ENCODE results near the gene YAE1. TPM values are rescaled to one million over a fixed set of nuclear protein-coding genes. Genes with fewer than 3 reads are reported as not detected.

Gene YAE1, protein sequence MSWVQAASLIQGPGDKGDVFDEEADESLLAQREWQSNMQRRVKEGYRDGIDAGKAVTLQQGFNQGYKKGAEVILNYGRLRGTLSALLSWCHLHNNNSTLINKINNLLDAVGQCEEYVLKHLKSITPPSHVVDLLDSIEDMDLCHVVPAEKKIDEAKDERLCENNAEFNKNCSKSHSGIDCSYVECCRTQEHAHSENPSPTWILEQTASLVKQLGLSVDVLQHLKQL
- 50.2 TPM for polyA plus RNA-seq
- long read RNA-seq, donor 1, transcript YAE1-201 (3 exons, 899 nt): major isoform, 13 of 13 reads
- long read RNA-seq, donor 1, partial matches to known transcripts: 0 of 13 reads
- long read RNA-seq, donor 1, other reads (novel, unspliced or antisense): 0 of 13 reads
- long read RNA-seq, donor 2, transcript YAE1-201 (3 exons, 899 nt): major isoform, 23 of 26 reads
- long read RNA-seq, donor 2, partial matches to known transcripts: 0 of 26 reads
- long read RNA-seq, donor 2, other reads (novel, unspliced or antisense): 0 of 26 reads
- long read RNA-seq, donor 3, transcript YAE1-201 (3 exons, 899 nt): major isoform, 46 of 72 reads
- long read RNA-seq, donor 3, transcript YAE1-206 (2 exons, 670 nt): minor isoform, 5 of 72 reads
- long read RNA-seq, donor 3, partial matches to known transcripts: 16 of 72 reads
- long read RNA-seq, donor 3, other reads (novel, unspliced or antisense): 0 of 72 reads
- long read RNA-seq, donor 4, partial matches to known transcripts: 0 of 4 reads
- long read RNA-seq, donor 4, other reads (novel, unspliced or antisense): 0 of 4 reads
- long read RNA-seq, donor 5, transcript YAE1-201 (3 exons, 899 nt): major isoform, 16 of 20 reads
- long read RNA-seq, donor 5, partial matches to known transcripts: 0 of 20 reads
- long read RNA-seq, donor 5, other reads (novel, unspliced or antisense): 0 of 20 reads
- long read RNA-seq, donor 6, transcript YAE1-201 (3 exons, 899 nt): major isoform, 25 of 26 reads
- long read RNA-seq, donor 6, partial matches to known transcripts: 0 of 26 reads
- long read RNA-seq, donor 6, other reads (novel, unspliced or antisense): 0 of 26 reads
- long read RNA-seq, donor 7, transcript YAE1-201 (3 exons, 899 nt): major isoform, 12 of 14 reads
- long read RNA-seq, donor 7, partial matches to known transcripts: 0 of 14 reads
- long read RNA-seq, donor 7, other reads (novel, unspliced or antisense): 0 of 14 reads
- long read RNA-seq, donor 8, transcript YAE1-205 (2 exons, 660 nt): minor isoform, 6 of 29 reads
- long read RNA-seq, donor 8, transcript YAE1-201 (3 exons, 899 nt): major isoform, 22 of 29 reads
- long read RNA-seq, donor 8, partial matches to known transcripts: 0 of 29 reads
- long read RNA-seq, donor 8, other reads (novel, unspliced or antisense): 0 of 29 reads
- long read RNA-seq, donor 9, transcript YAE1-201 (3 exons, 899 nt): major isoform, 28 of 43 reads
- long read RNA-seq, donor 9, partial matches to known transcripts: 11 of 43 reads
- long read RNA-seq, donor 9, other reads (novel, unspliced or antisense): 0 of 43 reads
- long read RNA-seq, donor 10, transcript YAE1-205 (2 exons, 660 nt): minor isoform, 6 of 35 reads
- long read RNA-seq, donor 10, transcript YAE1-201 (3 exons, 899 nt): major isoform, 28 of 35 reads
- long read RNA-seq, donor 10, partial matches to known transcripts: 0 of 35 reads
- long read RNA-seq, donor 10, other reads (novel, unspliced or antisense): 0 of 35 reads
- long read RNA-seq, donor 11, transcript YAE1-201 (3 exons, 899 nt): major isoform, 24 of 37 reads
- long read RNA-seq, donor 11, partial matches to known transcripts: 11 of 37 reads
- long read RNA-seq, donor 11, other reads (novel, unspliced or antisense): 0 of 37 reads

DNA sequence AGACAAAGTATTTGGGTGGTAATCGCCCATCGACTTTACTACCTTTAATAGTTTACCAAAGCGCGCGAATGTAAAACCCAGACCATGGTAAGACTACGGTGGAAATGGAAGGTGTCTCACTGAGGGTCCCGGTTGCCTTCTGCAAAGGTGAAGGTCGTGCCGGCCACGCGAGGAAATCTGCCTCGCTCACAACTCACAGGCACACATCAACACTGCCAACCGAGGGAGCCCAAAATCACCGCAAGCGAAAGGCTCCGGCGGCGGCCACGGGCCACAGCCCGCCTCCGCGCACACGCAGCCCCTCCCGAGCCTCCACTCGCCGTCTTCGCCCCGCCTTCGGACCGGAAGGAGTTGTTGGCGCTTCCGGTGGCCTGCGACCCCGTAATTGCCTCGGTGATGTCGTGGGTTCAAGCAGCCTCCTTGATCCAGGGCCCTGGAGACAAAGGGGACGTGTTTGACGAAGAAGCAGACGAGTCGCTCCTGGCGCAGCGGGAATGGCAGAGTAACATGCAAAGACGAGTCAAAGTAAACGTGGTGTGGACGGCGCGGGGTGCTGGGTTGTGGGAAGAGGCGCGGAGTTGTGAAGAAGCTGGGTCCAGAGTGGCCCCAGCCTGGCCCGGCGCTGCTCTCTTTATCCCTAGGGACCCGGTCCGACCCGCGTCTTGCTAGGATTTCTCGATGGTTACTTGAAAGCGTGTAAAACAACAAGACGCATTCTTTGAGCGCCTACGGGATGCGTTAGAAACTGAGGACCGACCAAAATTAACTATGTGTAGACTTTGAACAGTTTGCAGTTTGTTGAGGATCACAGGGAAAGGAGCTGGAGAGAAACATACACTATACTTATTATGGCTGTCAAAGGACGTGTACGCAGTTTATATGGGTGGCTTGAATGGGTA is at the start of gene YAE1:
YAE1 (plus strand) TSS at position 382 of the 899 bp plus-strand sequence; CDS start at position 397, 15 bp downstream.
- 0% methylated on average over 2 of the region's 64 CpGs for WGBS (ENCODE audit: insufficient coverage, low lambda C conversion rate)
- Histone ChIP-seq H3K4me1 (ENCODE audit: control insufficient read depth, insufficient read depth, low read length) (peaks cover 3% of the 10 kb centered on the region), H3K9me3 (ENCODE audit: control insufficient read depth, low read depth, low read length) (no peaks in the 10 kb centered on the region), H3K4me3 (ENCODE audit: low read length) (peak within 1 kb of the TSS; percentile 67), H3K27me3 (ENCODE audit: control insufficient read depth, insufficient read depth, low read length) (no peaks in the 10 kb centered on the region), H3K36me3 (ENCODE audit: control insufficient read depth, insufficient read depth, low read length) (peaks cover 13% of the 10 kb centered on the region), H3K27ac (ENCODE audit: low read length) (peak within 1 kb of the TSS; percentile 88)
- DNase-seq: peak; percentile 80 to 92

DNA sequence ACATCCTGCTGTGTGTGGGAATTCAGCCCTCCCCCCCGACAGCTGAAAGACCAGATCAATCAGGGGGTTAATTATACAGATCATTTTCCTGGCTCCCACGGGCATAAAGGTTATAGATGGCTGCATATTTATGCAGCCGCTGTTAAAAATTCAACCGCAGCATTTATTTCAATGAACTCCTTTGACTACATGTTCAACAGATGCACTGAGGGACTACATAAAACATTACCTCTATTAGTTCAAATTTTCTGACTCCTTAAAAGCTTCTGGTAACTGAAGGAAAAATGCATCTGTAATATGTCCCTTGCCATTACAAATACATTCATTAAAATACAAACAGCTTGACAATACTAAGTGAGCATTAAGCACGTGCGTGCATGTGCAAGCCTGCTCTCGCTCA is 49.7 kb upstream of the YAE1 start:
- no peaks in the 10 kb centered on the region for H3K36me3 ChIP-seq (ENCODE audit: control insufficient read depth, insufficient read depth, low read length)
- no peak for DNase-seq
- WGBS (ENCODE audit: insufficient coverage, low lambda C conversion rate): 74% methylated on average over 3 of the region's 7 CpGs
- no peaks in the 10 kb centered on the region for H3K4me1 ChIP-seq (ENCODE audit: control insufficient read depth, insufficient read depth, low read length)
- H3K9me3 ChIP-seq (ENCODE audit: control insufficient read depth, low read depth, low read length): no peaks in the 10 kb centered on the region
- H3K27me3 ChIP-seq (ENCODE audit: control insufficient read depth, insufficient read depth, low read length): no peaks in the 10 kb centered on the region
- no peak overlapping the region for H3K4me3 ChIP-seq (ENCODE audit: low read length)
- H3K27ac ChIP-seq (ENCODE audit: low read length): no peak overlapping the region

DNA sequence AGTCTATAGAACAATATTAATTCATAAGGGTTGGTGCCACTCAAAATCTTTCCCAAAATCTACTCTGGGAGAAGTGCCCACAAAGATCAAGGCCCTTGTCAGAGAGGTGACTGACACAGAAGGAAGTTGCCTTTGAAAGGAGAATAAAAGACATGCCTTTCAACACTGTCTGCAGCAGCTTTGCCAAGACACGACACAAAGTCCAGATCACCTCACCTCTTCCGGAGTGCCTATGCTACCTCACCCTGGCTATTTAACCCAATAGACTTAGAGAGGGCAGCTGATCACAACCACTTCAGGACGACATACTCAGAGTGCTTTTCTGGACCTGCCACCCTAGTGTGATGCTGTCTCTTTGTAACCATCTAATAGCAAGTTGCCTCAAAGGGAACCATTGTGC is 49.0 kb upstream of the YAE1 start:
- H3K4me3 ChIP-seq (ENCODE audit: low read length): no peak overlapping the region
- H3K27ac ChIP-seq (ENCODE audit: low read length): no peak overlapping the region
- H3K27me3 ChIP-seq (ENCODE audit: control insufficient read depth, insufficient read depth, low read length): no peaks in the 10 kb centered on the region
- no CpG with 5 or more reads among the region's 3 CpGs for WGBS (ENCODE audit: insufficient coverage, low lambda C conversion rate)
- no peaks in the 10 kb centered on the region for H3K36me3 ChIP-seq (ENCODE audit: control insufficient read depth, insufficient read depth, low read length)
- no peaks in the 10 kb centered on the region for H3K4me1 ChIP-seq (ENCODE audit: control insufficient read depth, insufficient read depth, low read length)
- peak in 1 of 2 donors; percentile 49 for DNase-seq
- no peaks in the 10 kb centered on the region for H3K9me3 ChIP-seq (ENCODE audit: control insufficient read depth, low read depth, low read length)

DNA sequence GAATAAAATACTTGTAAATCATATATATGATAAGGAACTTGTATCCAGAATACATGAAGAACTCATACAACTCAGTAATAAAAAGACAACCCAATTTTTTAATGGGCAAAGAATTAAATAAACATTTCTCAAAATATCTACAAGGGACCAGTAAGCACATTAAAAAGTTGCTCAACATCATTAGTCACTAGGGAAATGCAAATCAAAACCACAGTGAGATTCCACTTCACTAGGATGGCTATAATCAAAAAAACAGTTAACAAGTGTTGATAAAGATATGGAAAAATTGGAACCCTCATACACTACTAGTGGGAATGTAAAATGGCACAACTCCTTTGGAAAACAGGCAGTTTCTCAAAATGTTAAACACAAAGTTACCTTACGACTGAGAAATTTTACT is 40.3 kb upstream of the YAE1 start:
- Histone ChIP-seq H3K4me3 (ENCODE audit: low read length) (no peak overlapping the region), H3K9me3 (ENCODE audit: control insufficient read depth, low read depth, low read length) (no peaks in the 10 kb centered on the region), H3K27ac (ENCODE audit: low read length) (no peak overlapping the region), H3K36me3 (ENCODE audit: control insufficient read depth, insufficient read depth, low read length) (no peaks in the 10 kb centered on the region), H3K4me1 (ENCODE audit: control insufficient read depth, insufficient read depth, low read length) (peaks cover 21% of the 10 kb centered on the region), H3K27me3 (ENCODE audit: control insufficient read depth, insufficient read depth, low read length) (no peaks in the 10 kb centered on the region)
- WGBS (ENCODE audit: insufficient coverage, low lambda C conversion rate): no CpG with 5 or more reads among the region's 1 CpG
- no peak for DNase-seq

DNA sequence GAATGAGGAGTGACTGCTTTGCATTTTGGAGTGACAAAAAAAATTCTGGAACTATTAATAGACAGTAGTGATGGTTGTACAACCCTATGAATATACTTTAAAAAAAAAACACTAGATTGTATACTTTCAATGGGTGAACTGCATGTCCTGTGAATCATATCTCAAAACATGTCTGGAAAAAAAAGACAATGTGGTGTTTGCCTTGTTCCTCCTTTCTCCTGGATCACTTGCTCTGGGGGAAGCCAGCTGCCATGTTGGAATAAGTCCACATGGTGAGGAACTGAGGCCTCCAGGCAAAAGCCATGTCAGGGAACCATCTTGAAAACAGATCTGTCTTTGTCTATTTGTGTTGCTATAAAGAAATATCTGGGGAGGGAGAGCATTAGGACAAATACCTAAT is 39.5 kb upstream of the YAE1 start:
- H3K27me3 ChIP-seq (ENCODE audit: control insufficient read depth, insufficient read depth, low read length): no peaks in the 10 kb centered on the region
- H3K4me3 ChIP-seq (ENCODE audit: low read length): no peak overlapping the region
- H3K9me3 ChIP-seq (ENCODE audit: control insufficient read depth, low read depth, low read length): no peaks in the 10 kb centered on the region
- DNase-seq: no peak
- peaks cover 28% of the 10 kb centered on the region for H3K4me1 ChIP-seq (ENCODE audit: control insufficient read depth, insufficient read depth, low read length)
- H3K27ac ChIP-seq (ENCODE audit: low read length): no peak overlapping the region
- H3K36me3 ChIP-seq (ENCODE audit: control insufficient read depth, insufficient read depth, low read length): no peaks in the 10 kb centered on the region

DNA sequence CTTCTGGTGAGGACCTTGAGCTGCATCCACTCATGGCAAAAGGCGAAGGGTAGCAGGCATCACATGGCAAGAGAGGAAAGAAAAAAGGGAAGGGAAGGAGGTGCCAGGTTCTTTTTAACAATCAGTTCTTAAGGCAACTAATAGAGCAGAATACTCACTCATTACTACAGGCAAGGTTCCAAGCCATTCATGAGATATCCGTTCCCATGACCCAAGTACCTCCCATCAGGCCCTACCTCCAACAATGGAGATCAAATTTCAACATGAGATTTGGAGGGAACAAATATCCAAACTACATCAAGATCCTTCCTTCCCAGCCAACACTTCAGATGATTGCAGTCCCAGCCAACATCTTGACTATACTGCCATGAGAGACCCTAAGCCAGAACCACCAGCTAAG is 38.9 kb upstream of the YAE1 start:
- no CpG with 5 or more reads among the region's 2 CpGs for WGBS (ENCODE audit: insufficient coverage, low lambda C conversion rate)
- H3K4me1 ChIP-seq (ENCODE audit: control insufficient read depth, insufficient read depth, low read length): peaks cover 34% of the 10 kb centered on the region
- H3K9me3 ChIP-seq (ENCODE audit: control insufficient read depth, low read depth, low read length): no peaks in the 10 kb centered on the region
- H3K27me3 ChIP-seq (ENCODE audit: control insufficient read depth, insufficient read depth, low read length): no peaks in the 10 kb centered on the region
- H3K4me3 ChIP-seq (ENCODE audit: low read length): no peak overlapping the region
- no peak overlapping the region for H3K27ac ChIP-seq (ENCODE audit: low read length)
- no peaks in the 10 kb centered on the region for H3K36me3 ChIP-seq (ENCODE audit: control insufficient read depth, insufficient read depth, low read length)
- DNase-seq: peak in 1 of 2 donors; percentile 39

DNA sequence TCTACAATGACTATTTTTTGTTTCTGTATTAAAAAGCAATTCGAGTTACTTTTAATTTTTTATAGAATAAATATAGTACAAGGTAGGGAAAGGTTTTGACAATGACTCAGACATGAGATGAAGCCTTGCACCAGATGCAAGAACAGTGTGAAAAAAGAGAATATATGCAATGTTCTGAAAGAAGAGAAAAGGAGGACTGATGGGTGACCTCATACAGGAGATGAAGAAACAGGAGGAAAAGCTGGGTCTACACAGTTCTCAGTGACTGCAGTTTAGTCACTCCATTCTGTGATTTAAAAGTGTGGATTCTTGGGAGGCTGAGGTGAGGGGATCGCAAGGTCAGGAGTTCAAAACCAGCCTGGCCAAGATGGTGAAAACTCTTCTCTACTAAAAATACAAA is 38.3 kb upstream of the YAE1 start:
- DNase-seq: no peak
- no peak overlapping the region for H3K27ac ChIP-seq (ENCODE audit: low read length)
- no peaks in the 10 kb centered on the region for H3K27me3 ChIP-seq (ENCODE audit: control insufficient read depth, insufficient read depth, low read length)
- H3K36me3 ChIP-seq (ENCODE audit: control insufficient read depth, insufficient read depth, low read length): no peaks in the 10 kb centered on the region
- WGBS (ENCODE audit: insufficient coverage, low lambda C conversion rate): 100% methylated on average over 1 of the region's 2 CpGs
- no peak overlapping the region for H3K4me3 ChIP-seq (ENCODE audit: low read length)
- no peaks in the 10 kb centered on the region for H3K9me3 ChIP-seq (ENCODE audit: control insufficient read depth, low read depth, low read length)
- H3K4me1 ChIP-seq (ENCODE audit: control insufficient read depth, insufficient read depth, low read length): peaks cover 40% of the 10 kb centered on the region

DNA sequence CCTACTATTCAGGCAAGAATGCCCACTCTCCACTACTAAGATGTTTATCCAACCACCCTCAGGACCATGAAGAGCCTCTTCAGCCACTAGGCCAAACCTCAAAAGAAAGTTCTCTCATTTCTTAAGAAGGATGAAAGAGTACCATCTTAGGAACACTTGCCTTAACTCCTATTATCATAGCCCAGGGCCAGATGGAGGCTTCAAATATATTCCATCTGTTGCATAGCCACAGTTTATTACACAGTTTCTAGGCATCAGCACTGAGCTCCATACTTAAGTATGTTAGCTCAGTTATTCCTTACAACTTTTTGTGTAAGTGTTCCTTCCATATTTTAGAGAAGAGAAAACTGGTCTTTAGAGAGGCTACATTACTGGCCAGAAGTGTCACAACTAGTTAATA is 37.4 kb upstream of the YAE1 start:
- Histone ChIP-seq H3K27ac (ENCODE audit: low read length) (peak overlapping the region; percentile 22), H3K9me3 (ENCODE audit: control insufficient read depth, low read depth, low read length) (no peaks in the 10 kb centered on the region), H3K4me3 (ENCODE audit: low read length) (no peak overlapping the region), H3K4me1 (ENCODE audit: control insufficient read depth, insufficient read depth, low read length) (peaks cover 49% of the 10 kb centered on the region), H3K27me3 (ENCODE audit: control insufficient read depth, insufficient read depth, low read length) (no peaks in the 10 kb centered on the region), H3K36me3 (ENCODE audit: control insufficient read depth, insufficient read depth, low read length) (no peaks in the 10 kb centered on the region)
- DNase-seq: no peak

DNA sequence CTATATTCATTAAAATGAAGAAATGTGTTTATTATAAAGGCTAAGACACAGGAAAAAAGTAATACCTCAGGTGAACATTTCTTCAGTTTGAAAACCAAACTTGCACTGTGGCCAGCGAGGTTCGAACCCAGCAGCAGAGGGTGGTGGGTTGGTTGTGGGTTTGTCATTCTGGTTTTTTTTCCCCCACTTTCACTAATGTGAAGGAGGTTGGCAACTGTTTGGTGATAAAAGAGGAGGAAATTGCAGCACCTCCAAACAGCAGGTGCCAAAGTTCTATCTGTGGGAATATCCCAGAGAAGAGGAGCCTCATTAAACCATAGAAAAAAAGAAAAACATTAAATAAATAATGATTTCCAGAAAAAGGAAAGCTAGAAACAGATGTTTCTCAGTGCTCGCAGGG is 36.6 kb upstream of the YAE1 start:
- H3K27ac ChIP-seq (ENCODE audit: low read length): peak overlapping the region; percentile 22
- 25% methylated on average over 1 of the region's 3 CpGs for WGBS (ENCODE audit: insufficient coverage, low lambda C conversion rate)

More for the DNA sequence above, 36.6 kb upstream of the YAE1 start:
- no peaks in the 10 kb centered on the region for H3K9me3 ChIP-seq (ENCODE audit: control insufficient read depth, low read depth, low read length)
- peaks cover 56% of the 10 kb centered on the region for H3K4me1 ChIP-seq (ENCODE audit: control insufficient read depth, insufficient read depth, low read length)
- H3K4me3 ChIP-seq (ENCODE audit: low read length): no peak overlapping the region
- H3K36me3 ChIP-seq (ENCODE audit: control insufficient read depth, insufficient read depth, low read length): no peaks in the 10 kb centered on the region
- peak in 1 of 2 donors; percentile 60 for DNase-seq
- no peaks in the 10 kb centered on the region for H3K27me3 ChIP-seq (ENCODE audit: control insufficient read depth, insufficient read depth, low read length)

All from large intestine (tissue), 12 donors.